ENCODE measurements around the gene MAPK12. TPM values are rescaled to one million over a fixed set of nuclear protein-coding genes. Genes with fewer than 3 reads are reported as not detected.

Gene MAPK12
- total RNA-seq, 1 donor from 2014 or later, result 27.3 TPM

DNA sequence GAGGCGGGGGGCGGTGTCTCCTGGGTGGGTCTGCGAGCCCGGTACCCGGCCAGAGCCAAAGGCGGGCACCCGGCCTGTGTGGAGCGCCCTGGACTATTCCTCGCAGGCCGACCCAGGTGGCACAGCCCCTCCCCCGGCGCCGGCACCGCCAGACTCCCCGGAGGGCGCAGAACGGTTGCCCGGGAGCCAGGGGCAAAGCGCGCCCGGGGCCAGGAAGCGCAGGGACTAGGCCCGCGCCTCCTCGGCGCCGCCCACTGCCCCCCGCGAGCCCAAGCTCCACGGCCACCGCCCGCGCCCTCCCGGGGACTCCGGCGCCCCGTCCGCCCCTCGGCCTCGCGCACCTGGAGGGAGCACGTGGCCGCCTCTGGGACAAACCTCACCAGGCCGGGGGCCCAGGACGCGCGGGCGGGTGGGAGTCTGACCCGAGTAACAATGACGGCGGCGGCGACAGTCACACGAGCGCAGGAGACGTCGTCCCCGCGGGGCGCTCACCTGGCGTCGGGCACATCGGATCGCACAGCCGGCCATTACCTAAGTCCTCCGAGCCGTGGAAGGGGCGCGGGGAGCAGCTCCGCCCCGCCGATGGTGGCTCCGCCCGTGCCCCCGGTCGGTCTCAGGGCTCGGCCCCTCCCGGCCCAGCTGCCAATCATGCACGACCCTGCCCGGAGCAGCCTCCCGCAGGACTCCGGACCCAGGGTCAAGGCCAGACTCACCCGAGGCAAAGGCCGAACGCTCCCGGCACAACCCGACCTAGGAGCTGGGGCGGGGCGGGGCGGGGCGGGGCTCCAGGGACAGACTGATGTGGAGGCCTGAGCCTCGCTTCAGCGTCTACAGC is 38.5 kb upstream of the MAPK12 start:
- no peak overlapping the region for H3K27ac Mint-ChIP-seq (ENCODE audit: unreplicated experiment)
- TF ChIP-seq, protein P1, sequence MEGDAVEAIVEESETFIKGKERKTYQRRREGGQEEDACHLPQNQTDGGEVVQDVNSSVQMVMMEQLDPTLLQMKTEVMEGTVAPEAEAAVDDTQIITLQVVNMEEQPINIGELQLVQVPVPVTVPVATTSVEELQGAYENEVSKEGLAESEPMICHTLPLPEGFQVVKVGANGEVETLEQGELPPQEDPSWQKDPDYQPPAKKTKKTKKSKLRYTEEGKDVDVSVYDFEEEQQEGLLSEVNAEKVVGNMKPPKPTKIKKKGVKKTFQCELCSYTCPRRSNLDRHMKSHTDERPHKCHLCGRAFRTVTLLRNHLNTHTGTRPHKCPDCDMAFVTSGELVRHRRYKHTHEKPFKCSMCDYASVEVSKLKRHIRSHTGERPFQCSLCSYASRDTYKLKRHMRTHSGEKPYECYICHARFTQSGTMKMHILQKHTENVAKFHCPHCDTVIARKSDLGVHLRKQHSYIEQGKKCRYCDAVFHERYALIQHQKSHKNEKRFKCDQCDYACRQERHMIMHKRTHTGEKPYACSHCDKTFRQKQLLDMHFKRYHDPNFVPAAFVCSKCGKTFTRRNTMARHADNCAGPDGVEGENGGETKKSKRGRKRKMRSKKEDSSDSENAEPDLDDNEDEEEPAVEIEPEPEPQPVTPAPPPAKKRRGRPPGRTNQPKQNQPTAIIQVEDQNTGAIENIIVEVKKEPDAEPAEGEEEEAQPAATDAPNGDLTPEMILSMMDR (IDR thresholded peaks at IDR 0.05), result no peak
- peaks cover 78% of the 10 kb centered on the region for H3K4me1 Mint-ChIP-seq (ENCODE audit: unreplicated experiment)
- DNase-seq (ENCODE audit: extremely low spot score, unreplicated experiment), result no peak
- peaks cover 4% of the 10 kb centered on the region for H3K36me3 Mint-ChIP-seq (ENCODE audit: unreplicated experiment)
- H3K27me3 Mint-ChIP-seq (ENCODE audit: unreplicated experiment), result no peaks in the 10 kb centered on the region
- no peak overlapping the region for H3K4me3 Mint-ChIP-seq (ENCODE audit: unreplicated experiment)
- H3K9me3 Mint-ChIP-seq (ENCODE audit: unreplicated experiment), result no peaks in the 10 kb centered on the region

DNA sequence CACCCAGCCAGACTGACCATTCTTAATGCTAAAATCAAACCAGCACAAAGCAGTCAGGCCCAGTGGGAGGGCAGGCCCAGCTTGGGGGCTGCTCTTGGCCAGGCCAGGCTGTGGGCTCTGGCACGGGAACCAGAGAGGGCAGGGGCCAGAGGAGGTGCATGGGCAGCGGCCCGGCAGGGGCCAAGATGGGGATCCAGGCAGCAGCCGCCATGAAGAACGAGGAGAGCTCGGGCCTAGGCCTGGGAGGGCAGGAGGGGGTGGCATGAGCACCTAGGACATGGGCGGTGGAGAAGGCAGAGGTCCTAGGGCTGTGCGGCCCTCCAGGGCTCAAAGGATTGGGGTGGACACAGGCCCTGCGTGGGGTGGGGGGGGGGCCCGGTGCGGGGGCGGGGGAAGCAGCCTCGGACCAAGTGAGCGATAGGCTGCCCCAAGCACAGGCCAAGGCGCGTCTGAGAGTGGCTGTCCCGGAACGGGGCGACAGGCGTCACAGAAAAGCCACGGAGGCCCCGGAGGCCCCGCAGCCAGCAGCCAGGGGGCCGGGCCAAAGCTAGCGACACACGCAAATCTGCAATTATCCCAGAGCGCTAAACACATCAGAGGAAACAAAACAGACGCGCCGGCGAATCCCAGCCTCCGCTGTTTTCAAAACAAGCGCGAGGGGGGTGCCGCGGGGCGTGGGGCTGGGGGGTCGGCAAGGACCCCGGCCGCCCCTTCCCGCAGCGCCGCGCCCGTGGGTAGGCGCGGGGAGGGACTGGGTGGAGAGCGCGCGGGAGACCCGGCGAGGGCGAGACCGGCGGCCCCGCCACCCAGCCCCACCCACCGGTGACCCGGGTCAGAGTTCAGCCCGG is 37.7 kb upstream of the MAPK12 start:
- H3K9me3 Mint-ChIP-seq (ENCODE audit: unreplicated experiment), result no peaks in the 10 kb centered on the region
- DNase-seq (ENCODE audit: extremely low spot score, unreplicated experiment), result no peak
- H3K27ac Mint-ChIP-seq (ENCODE audit: unreplicated experiment), result no peak overlapping the region
- H3K4me3 Mint-ChIP-seq (ENCODE audit: unreplicated experiment), result no peak overlapping the region
- H3K36me3 Mint-ChIP-seq (ENCODE audit: unreplicated experiment), result peaks cover 4% of the 10 kb centered on the region
- no peaks in the 10 kb centered on the region for H3K27me3 Mint-ChIP-seq (ENCODE audit: unreplicated experiment)
- TF ChIP-seq, protein P1 (IDR thresholded peaks at IDR 0.05), result no peak
- H3K4me1 Mint-ChIP-seq (ENCODE audit: unreplicated experiment), result peaks cover 79% of the 10 kb centered on the region

DNA sequence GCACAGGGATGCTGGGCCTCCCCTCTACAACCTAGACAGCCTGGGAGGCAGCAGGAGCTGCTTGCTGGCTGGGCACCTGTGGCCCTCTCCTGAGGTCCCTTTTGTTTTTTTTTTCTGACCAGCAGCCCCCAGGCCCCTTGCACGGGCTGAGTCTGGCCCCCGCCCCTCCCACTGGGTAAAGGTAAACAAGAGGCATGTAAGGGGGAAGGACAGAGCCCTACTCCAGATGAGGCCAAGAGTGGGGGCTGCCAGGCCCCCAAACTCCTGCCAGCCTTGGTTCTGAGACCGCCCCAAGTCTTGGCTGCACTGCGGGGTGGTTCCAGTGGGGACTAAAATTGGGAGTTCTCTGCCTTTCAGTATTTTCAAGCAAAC is 36.8 kb upstream of the MAPK12 start:
- peak overlapping the region; percentile 70 for H3K27ac Mint-ChIP-seq (ENCODE audit: unreplicated experiment)
- TF ChIP-seq, protein P1 (IDR thresholded peaks at IDR 0.05), result no peak
- H3K4me1 Mint-ChIP-seq (ENCODE audit: unreplicated experiment), result peaks cover 76% of the 10 kb centered on the region
- no peaks in the 10 kb centered on the region for H3K27me3 Mint-ChIP-seq (ENCODE audit: unreplicated experiment)
- no peak for DNase-seq (ENCODE audit: extremely low spot score, unreplicated experiment)
- peaks cover 4% of the 10 kb centered on the region for H3K36me3 Mint-ChIP-seq (ENCODE audit: unreplicated experiment)
- no peak overlapping the region for H3K4me3 Mint-ChIP-seq (ENCODE audit: unreplicated experiment)
- H3K9me3 Mint-ChIP-seq (ENCODE audit: unreplicated experiment), result no peaks in the 10 kb centered on the region

DNA sequence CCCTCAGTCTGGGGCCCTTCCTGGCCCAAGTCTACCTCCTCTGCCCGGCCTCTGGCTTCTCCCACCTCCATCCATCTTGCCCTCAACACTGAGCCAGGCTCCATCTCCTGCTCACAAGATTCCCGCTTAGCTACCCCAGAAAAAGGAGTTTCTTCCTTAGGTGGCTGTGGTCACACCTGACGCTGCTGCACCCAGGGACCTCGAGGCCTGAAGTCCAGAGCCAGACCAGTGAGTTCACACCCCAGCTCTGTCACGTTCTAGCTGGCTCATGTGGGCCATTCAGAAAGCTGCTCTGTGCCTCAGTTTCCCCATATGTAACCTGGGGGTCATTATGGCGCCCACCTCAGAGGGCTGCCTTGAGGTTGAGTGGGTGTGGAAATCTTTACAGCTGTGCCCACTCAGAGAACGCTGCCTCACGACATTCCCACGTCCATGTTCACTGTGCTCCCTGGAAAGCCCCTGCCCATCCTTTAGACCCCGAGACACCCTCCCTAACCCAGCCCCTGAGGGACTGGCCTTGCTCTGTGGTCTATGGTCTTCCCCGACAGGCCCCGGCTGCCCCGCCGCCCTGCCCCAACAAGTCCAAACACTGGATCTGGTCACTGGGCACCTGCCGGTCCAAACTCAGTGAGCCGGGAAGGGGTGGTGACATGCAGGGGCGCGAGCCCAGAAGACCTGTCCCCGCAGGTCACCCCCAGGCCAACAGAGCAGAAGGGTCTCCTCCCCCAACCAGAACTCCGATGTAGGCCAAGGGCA is 36.2 kb upstream of the MAPK12 start:
- H3K9me3 Mint-ChIP-seq (ENCODE audit: unreplicated experiment), result no peaks in the 10 kb centered on the region
- H3K27me3 Mint-ChIP-seq (ENCODE audit: unreplicated experiment), result no peaks in the 10 kb centered on the region
- no peak overlapping the region for H3K4me3 Mint-ChIP-seq (ENCODE audit: unreplicated experiment)
- H3K36me3 Mint-ChIP-seq (ENCODE audit: unreplicated experiment), result peaks cover 4% of the 10 kb centered on the region
- no peak for DNase-seq (ENCODE audit: extremely low spot score, unreplicated experiment)
- H3K4me1 Mint-ChIP-seq (ENCODE audit: unreplicated experiment), result peaks cover 74% of the 10 kb centered on the region
- H3K27ac Mint-ChIP-seq (ENCODE audit: unreplicated experiment), result peak overlapping the region; percentile 70
- TF ChIP-seq, protein P1 (IDR thresholded peaks at IDR 0.05), result no peak
